Activated CD4-positive, alpha-beta T cell treated with anti-CD3 and anti-CD28 coated beads, Interleukin-10, Interleukin-2, amounts not matched to agents 100 ng/mL and 50 ng/mL, durations not matched to agents 16 hours and 8 hours (primary cell): ENCODE measurements around the gene ZNF784.
"Not testable (repeated sequence)": the region's sequence is repeated elsewhere in the genome, so short reads cannot be mapped to it uniquely, and the experiment has no call there.

Experiments used
- DNase-seq: peaks from one replicate; pipeline ENCODE4 v3.0.0-alpha.2; 2020

Gene ZNF784

GRCh38 chr19:55599842-55600661 lies 24.3 kb downstream of the ZNF784 start, which contains the start of gene ZNF524:
TSS of gene ZNF524 (plus strand) at chr19:55600288. CDS start at chr19:55602113, 1,825 bp downstream.
- DNase-seq, result peak; percentile 92

- DNase-seq, result peak; percentile 99
Observed at GRCh38 chr19:55599468-55599841, 24.9 kb downstream of the ZNF784 start, which contains the start of gene FIZ1. TSS of gene FIZ1 (minus strand) at chr19:55599517. CDS start at chr19:55597865, 1,652 bp downstream.

- peak; percentile 97 for DNase-seq
Observed at GRCh38 chr19:55598719-55599467, 25.5 kb downstream of the ZNF784 start.

- DNase-seq, result no peak
Observed at GRCh38 chr19:55598034-55598433, 26.3 kb downstream of the ZNF784 start.

- no peak for DNase-seq
Observed at GRCh38 chr19:55597501-55597921, 26.9 kb downstream of the ZNF784 start.

GRCh38 chr19:55596304-55596703 lies 28.1 kb downstream of the ZNF784 start:
- no peak for DNase-seq

GRCh38 chr19:55594996-55595545 lies 29.3 kb downstream of the ZNF784 start:
- DNase-seq, result no peak

GRCh38 chr19:55593096-55593772 lies 31.1 kb downstream of the ZNF784 start:
- no peak for DNase-seq

- no peak for DNase-seq
Observed at GRCh38 chr19:55592391-55593090, 31.8 kb downstream of the ZNF784 start.

- no peak for DNase-seq
Observed at GRCh38 chr19:55591555-55591954, 32.8 kb downstream of the ZNF784 start.

GRCh38 chr19:55590617-55591016 lies 33.7 kb downstream of the ZNF784 start:
- peak; percentile 29 for DNase-seq

GRCh38 chr19:55590109-55590508 lies 34.3 kb downstream of the ZNF784 start:
- no peak for DNase-seq

GRCh38 chr19:55588738-55589137 lies 35.6 kb downstream of the ZNF784 start:
- DNase-seq, result no peak

- DNase-seq, result peak; percentile 88
Observed at GRCh38 chr19:55586976-55587668, 37.2 kb downstream of the ZNF784 start.

GRCh38 chr19:55585658-55586339 lies 38.6 kb downstream of the ZNF784 start:
- DNase-seq, result peak; percentile 24

GRCh38 chr19:55584871-55585270 lies 39.5 kb downstream of the ZNF784 start:
- DNase-seq, result no peak

GRCh38 chr19:55583897-55584296 lies 40.5 kb downstream of the ZNF784 start:
- DNase-seq, result not testable (repeated sequence)

GRCh38 chr19:55582284-55582683 lies 42.1 kb downstream of the ZNF784 start:
- DNase-seq, result not testable (repeated sequence)

- no peak for DNase-seq
Observed at GRCh38 chr19:55581823-55582223, 42.5 kb downstream of the ZNF784 start.

GRCh38 chr19:55581145-55581822 lies 43.1 kb downstream of the ZNF784 start:
- peak; percentile 21 for DNase-seq
